Stimulated activated CD8-positive, alpha-beta memory T cell treated with anti-CD3 and anti-CD28 coated beads, Interleukin-7, amount 100 ng/mL, for 24 hours (primary cell): ENCODE measurements around the gene SPG7.
"Not testable (repeated sequence)": the region's sequence is repeated elsewhere in the genome, so short reads cannot be mapped to it uniquely, and the experiment has no call there.

Experiments
- DNase-seq: peaks from one replicate; pipeline ENCODE4 v3.0.0-alpha.2; 2020; ENCODE audit warnings: low read depth

SPG7 gene

DNA sequence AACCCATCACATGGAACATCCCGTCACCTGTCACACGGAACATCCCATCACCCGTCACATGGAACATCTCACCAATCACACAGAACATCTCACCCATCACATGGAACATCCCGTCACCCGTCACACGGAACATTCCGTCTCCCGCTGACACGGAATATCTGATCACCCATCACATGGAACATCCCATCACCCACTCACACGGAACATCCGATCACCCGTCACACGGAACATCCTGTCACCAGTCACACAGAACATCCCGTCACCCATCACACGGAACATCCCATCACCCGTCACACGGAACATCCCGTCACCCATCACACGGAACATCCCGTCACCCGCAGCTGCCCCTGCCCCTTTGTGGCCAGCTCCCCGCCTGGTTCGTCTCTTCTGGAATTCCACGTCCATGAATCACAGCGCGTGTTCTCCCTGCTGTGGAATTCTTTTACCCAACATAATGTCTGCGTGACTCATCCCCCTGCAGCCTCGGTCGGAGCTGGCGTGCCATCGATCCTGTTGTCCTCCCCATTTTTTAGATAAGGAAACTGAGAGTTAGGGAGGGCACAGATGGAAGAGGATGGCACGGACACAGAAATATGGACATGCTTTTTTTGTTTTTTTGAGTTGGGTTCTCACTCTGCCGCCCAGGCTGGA lies 73.0 kb downstream of the SPG7 start:
- no peak for DNase-seq

DNA sequence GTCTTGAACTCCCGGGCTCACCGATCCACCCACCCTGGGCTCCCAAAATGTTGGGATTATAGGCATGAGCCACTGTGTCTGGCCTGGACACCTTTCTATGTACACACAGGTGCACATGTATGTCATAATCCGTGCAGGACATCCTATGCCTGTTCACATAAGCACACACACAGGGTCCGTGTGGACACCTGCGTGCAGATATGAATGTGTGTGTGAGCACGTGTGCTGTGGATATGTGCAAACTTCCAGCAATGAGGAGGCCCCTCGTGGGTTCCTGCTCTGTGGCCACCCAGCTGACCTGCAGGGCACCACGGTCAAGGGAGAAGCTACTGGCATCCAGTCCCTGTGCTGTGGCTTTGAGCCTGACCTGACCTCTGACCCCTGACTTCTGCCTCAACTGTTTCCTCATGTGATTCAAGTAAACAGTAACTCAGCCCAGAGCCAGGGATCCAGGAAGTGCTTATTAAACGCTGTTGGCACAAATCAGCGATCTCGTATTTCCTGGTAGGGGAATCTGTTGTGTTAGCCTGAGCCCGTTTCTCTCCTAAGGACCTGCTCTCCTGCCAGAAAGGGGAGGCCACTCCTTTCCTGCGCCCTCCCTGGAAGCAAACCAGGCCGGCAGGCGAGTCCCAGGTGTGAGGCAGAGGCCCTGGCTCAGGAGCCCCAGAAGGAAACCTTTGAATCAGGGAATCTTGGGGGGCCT lies 73.8 kb downstream of the SPG7 start:
- DNase-seq: no peak

DNA sequence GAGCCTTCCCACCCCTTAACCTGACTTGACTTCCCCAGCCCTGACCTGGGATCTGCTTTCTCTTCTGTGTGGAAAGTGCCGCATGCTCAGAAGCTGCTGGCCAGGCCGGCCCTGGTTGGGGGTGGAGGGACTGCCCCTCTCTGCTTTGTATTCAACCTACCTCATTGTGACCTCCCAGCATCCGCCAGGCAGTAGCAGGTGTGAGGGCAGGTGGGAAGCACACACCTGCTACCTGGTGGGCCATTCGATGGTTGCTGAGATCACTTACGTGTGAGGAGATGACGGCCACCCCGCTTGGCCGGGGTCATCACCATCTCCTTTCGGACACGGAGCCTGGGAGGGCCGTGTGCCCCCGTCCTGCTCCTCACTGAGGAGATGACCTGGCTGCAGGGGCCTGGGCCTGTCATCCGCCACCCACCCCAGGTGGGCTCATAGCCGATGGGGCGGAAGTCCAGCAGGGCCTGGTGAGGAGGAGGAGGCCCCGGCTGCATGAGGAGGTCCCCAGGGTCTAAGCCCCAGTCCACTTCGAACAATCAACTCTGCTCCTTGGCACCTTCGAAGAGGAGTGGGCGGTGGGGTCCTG lies 74.5 kb downstream of the SPG7 start:
- DNase-seq: no peak

DNA sequence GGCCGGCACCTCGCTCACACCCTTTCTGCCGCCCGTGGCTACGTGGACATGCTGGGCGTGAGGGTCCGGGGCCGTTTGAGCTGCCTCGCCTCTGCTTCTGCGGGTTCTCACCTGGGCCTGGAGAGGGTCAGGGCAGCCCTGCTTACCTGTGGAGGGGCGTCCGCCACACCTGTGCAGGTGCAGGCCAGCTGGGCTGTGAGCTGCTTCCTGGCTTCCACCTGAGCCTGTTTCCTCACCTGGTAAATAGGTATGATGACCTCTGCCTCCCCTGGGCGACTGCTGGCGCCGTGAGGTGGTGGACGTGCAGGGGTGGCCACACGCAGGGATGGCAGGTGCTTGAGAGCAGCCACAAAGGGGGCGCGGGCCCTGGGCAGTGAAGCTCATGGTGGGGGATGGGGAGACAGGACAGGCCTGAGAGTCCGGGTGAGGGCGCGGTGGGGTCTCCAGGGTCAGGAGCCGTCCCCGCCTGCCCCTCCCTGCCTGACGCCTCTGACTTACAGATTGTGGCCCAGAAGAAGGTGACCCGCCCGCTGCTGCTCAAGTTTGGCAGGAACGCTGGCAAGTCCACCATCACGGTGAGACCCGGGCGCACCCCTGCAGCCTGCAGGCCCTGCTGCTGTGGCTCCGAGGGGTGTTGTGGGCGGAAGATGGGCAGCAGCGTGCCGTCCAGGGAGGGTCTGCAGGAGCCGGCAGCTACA lies 75.1 kb downstream of the SPG7 start:
- DNase-seq: no peak

DNA sequence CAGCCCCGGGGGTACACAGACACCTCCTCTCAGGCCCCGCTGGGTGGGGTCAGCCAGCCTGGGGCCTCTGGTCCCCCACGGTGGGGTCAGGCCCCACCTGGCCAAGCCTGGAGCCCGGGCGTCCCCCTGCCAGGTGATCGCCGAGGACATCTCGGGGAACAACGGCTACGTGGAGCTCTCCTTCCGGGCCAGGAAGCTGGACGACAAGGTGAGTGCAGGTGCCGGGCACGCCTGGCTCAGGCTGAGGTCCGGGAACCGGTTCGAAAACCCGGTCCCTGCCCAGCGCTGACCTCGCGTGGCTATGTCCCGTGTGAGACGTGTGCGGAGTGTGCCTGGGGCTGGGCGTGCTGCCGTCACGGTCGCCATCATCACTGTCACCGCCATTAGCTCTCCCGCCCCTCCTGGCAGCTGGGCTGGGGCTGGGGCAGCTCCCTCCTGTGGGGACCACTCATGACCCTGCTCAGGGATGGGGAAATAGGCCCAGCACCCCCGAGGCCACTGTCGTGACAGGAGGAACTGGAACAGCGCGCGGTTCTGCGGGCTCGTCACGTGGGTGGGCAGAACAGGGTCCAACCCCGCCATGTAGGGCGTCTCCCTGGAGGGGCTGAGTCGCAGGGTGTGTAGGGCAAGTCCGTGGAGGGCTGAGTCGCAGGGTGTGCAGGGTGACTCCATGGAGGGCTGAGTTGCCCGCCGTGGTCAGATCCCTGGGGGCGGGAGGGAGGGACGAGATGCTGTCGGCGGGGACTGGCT lies 75.9 kb downstream of the SPG7 start:
- no peak for DNase-seq

DNA sequence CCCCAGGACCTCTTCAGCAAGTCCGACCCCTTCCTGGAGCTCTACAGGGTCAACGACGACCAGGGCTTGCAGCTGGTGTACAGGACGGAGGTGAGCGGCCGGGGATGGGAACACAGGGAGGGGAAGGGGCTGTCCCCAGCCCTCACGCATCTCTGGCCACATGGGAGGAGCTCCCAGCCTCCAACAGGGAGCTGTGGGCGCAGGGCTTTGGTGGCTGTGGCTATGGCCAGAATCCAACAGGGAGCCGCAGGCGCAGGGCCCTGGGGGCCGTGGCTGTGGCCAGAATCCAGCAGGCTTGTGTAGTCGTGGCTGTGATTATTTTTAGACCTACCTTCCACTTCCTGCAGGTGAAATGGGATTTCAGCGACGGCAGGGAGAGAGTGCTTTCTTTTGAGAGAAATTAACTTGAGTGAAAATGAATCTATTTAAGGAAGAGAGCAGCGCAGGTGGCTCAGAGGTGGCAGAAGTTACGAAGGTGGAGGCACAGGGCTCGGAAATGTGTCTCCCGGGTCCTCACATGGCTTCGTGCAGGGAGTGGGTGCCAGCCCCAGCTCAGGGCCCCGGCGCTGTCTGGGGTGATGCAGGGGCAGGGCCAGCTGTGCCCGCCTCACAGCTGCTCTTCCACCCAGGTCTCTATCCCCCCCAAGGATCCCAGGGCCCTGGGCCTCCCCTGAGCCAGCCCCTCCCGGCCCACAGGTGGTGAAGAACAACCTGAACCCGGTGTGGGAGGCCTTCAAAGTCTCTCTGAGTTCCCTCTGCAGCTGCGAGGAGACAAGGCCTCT lies 76.8 kb downstream of the SPG7 start:
- DNase-seq: no peak

DNA sequence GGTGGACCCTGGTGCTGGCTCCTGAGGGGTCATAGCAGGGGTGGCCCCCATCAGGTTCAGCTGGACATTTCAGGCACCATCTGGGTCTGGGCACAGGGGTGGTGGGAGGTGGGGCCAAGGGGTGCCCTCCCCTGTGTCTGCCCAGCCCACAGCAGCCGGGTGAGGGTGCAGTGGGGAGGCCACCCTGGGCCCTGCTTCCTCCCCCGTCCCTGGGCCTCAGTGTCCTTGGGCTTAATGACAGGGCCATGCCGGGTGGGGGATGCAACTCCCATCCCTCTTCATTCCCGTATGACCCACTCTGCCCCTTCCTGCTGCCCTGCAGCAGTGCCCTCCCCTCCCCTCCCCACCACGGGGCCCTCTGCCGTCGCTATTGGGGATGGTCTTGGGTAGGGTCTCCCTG lies 78.0 kb downstream of the SPG7 start:
- no peak for DNase-seq

DNA sequence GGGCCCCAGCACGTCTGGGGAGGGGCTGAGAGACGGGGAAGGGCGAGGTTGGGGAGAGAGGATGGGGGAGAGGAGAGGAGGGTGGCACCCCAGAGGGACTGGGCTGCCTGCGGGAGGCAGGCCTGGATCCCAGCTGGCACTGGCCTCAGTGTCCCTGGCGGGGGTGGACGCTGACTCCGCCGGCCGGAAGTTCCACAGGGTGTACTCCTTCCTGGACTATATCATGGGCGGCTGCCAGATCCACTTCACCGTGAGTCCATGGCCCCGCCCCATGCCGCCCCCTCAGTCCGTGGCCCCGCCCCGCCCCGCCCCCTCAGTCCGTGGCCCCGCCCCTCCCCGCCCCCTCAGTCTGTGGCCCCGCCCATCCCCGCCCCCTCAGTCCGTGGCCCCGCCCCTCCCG lies 78.7 kb downstream of the SPG7 start:
- no peak for DNase-seq

DNA sequence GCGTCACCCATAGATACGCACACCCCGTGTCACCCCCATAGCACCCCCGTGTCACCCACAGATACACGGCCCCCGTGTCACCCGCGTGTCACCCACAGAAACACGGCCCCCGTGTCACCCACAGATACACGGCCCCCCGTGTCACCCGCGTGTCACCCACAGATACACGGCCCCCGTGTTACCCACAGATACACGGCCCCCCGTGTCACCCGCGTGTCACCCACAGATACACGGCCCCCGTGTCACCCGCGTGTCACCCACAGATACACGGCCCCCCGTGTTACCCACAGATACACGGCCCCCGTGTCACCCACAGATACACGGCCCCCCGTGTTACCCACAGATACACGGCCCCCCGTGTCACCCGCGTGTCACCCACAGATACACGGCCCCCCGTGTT lies 79.5 kb downstream of the SPG7 start:
- DNase-seq: not testable (repeated sequence)

DNA sequence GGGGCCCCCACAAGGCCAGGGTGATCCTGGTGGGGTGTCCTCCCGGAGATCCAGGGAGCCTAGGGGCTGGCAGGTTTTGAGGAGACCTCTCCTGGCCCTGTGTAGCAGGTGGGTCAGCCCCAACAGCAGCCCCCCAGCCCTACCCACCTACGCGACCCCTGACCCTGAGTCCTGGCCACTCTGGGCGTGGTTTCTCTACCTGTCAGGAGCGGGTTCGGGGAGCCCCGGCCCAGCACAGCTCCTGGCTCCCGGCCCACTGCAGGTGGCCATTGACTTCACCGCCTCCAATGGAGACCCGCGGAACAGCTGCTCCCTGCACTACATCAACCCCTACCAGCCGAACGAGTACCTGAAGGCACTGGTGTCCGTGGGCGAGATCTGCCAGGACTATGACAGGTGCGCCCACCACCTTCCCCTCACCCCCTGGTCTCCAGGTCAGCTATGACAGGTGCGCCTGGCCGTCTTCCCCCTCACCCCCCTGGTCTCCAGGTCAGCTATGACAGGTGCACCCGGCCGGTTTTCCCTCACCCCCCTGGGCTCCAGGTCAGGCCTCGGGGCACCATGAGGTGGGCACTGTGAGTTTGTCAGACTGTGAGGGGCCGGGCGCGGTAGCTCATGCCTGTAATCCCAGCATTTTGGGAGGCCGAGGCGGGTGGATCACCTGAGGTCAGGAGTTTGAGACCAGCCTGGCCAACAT lies 80.4 kb downstream of the SPG7 start:
- DNase-seq: no peak

DNA sequence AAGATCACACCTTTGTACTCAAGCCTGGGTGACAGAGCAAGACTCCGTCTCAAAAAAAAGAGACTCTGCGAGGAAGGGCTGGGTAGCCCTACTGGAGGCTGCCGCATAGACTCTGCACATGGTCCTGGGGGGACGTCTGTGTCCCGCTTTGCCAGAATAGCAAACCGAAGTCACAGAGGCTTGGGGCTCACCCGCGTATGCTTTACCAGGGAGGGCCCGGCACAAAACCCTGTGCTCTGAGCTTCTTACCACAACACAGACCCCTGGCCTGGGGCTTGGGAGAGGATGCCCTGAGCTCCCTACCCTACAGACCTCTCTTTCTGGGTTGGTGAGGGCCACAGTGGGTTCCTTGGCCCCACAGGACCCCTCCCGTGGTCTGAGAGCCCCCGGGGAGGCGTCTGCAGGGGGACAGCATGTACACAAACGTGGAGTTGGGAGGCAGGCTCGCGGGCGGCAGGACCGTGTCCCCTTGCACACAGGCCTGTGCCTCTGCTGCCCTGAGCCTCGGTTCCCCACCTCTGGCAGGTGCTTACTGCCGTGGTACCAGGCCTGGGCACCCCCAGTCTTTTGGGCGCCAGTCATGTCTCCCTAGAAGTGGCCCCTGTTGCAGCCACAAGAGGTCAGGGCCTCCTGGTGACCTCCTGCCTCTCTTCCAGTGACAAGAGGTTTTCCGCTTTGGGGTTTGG lies 81.2 kb downstream of the SPG7 start:
- DNase-seq: no peak

DNA sequence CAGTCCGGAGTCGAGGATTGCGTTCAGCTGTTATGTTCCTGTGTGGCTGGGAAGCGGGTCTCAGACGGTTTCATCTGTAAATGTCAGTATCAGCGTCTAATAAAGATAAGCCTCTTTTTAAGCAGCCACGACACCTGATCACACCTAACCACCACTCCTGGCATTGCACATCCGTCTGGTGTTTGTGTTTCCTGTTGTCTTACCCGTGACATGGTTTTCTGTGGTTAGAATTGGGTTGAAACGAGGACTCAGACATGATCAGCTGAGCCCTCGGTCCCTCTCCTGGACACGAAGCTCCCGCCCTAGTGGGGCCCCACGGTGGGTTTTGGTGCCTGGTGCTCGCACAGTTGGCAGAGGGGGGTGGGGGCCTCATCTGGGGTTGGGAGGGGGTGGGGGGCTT lies 85.6 kb downstream of the SPG7 start:
- no peak for DNase-seq

DNA sequence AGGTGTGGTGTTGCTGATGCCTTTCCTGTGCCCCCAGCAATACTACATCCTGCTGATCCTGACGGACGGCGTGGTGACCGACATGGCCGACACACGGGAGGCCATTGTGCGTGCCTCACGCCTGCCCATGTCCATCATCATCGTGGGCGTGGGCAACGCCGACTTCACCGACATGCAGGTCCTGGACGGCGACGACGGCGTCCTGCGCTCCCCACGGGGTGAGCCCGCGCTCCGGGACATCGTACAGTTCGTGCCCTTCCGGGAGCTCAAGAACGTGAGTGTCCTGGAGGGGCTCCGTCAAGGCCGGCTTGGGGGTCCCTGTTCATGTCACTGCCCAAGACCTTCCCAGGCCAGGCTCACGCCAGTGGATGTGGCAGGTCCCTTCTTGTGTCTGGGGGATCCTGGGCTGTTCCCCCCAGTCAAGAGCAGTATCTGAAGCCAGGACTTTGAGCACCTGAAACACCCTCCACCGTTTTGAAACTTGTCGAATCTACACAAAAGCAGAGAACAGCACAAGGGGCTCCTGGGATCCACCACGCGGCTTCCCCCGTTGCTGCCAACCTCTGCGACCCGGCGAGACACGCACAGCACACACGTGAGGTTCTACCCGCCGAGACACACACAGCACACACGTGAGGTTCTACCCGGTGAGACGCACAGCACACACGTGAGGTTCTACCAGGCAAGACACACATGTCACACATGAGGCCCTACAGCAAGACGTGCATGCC lies 87.3 kb downstream of the SPG7 start:
- no peak for DNase-seq

DNA sequence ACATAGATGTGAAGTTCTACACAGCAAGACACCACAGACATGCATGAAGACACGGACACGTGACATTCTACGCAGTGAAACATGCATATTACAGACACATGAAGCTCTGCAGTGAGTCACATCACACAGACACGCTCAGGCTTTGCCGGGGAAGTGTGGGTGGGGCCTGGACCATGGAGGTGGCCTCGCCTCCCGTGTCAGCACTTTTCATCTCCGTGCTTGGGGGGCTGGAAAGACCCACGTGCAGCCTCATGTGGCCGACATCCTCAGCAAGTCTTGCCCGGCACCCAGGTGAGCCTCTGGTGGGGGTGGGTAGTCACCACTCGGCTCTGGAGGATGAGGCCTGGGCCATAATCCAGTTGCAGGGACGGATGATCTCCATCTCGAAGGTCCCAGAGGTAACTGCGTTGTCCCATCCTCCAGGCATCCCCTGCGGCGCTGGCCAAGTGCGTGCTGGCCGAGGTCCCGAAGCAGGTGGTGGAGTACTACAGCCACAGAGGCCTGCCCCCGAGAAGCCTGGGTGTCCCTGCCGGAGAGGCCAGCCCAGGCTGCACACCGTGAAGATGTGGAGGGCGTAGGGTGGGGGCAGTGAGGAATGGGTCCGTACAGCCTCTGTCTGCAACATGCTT lies 88.0 kb downstream of the SPG7 start:
- DNase-seq: no peak

DNA sequence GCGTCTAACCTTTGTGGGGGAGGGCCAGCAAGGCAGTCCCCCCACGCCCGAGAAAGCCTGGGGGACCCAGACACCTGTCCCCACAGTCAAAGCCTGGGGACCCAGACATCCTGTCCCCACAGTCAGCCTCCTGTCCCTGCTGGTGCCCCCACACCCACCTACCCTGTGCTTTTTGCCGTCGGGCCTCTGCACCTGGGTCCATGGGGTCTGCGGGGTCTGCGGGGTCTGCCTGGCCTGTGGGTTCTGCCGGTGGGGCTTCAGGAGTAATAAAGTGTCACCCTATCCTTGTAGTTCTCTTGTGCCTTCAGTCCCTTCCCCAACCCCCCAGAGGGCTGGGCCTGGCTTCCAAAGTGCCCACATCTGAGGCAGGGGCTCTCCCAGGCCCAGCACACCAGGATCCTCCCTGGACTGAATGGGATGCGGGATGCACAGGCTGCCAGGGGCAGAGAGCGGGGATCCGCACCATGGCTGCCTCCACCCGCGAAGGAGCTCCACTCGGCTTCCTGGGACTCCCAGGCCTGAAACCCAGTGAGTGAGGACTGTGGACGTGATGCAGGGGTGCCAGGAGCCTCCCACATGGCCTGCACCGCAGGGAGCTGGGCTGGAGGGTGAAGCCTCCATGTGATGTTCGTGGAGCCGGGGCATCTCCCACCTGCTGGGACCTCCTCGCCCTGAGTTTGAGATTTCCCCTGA lies 88.9 kb downstream of the SPG7 start:
- no peak for DNase-seq

DNA sequence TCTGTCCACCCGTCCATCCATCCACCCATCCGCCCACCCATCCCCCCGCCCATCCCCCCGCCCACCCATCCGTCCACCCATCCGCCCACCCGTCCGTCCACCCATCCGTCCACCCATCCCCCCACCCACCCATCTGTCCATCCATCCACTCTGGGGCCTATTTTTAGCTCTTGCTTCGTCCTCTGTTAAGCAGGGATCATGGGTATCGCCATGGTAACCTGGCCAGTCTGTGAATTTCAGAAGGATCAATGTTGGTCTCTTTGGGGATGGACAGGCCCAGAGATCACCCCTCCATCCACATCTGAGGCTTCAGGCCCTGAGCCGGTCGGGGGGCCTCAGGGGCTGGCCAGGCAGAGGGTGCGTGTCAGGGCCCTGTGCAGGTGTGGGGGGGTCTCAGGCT lies 90.0 kb downstream of the SPG7 start:
- DNase-seq: no peak

DNA sequence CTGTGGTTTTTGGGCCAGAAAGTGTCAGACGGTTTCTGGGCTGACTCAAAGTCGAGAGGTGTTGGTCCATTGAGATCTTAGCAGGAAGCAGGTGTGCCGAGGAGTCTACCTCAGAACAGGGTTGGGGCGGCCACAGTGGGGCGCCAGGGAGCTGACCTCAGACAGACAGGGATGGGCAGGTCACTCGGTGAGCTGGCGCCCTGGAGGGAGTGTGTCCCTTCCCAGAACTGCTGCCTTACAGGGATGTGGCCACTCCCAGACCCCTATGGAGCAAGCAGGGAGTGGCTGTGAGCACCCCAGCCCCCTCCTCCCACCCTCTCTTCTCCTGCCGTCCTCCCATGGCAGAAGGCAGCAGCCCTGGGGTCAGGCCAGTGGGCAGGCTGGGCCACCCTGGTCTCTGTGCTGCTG lies 91.3 kb downstream of the SPG7 start:
- DNase-seq: no peak

DNA sequence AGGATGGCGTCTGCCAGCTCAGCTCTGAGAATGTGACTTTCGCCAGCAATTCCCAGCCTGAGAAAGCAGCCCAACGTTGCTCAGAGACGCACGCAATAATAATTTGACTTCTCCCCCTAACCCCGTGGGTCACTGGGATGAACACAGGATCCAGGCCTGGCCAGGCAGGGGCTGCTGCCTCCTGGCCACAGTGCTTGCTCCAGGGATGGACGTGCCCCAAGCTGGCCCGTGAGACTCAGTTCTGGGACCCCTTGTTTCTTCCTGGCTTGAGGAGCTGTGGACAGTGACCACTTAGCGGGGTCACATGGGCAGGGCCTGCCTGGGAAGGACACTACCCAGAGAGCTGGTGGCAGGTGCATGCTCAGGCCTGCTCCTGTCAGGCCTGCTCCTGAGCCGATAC lies 91.7 kb downstream of the SPG7 start:
- DNase-seq: no peak

DNA sequence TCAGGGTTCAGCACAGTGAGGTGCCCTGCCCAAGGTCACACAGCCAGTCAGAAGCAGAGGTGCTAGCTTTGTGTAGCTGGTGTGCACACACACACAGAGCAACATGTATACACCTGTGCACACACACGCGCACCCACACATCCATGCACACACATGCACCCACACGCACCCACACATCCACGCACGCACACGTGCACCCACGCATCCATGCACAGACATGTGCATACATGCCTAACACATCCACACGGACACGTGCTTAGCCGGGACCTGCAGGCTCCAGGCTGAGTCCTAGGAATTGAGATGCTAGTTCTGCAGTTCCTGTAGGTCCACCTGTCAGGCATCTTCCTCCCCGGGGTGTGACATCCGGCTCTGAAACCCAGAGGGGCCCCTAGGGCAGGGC lies 92.2 kb downstream of the SPG7 start:
- no peak for DNase-seq
